HG03342 (cell line): Measurements from ENCODE around the gene NPLOC4.
"Not testable (repeated sequence)": the region's sequence is repeated elsewhere in the genome, so short reads cannot be mapped to it uniquely, and the experiment has no call there.

Source experiments
- ATAC-seq: cut with Tn5 transposase; IDR thresholded peaks from one replicate; pipeline ENCODE4 v1.9.1; 2021; ENCODE audit warnings: mild to moderate bottlenecking, moderate library complexity; ENCODE audit not compliant: unreplicated experiment

Gene NPLOC4

GRCh38 chr17:81536299-81537290 is 100.3 kb downstream of the NPLOC4 start:
- ATAC-seq, result no peak

- ATAC-seq, result no peak
These were observed 101.2 kb downstream of the NPLOC4 start for GRCh38 chr17:81535480-81536298.

- ATAC-seq, result no peak
These were observed 101.9 kb downstream of the NPLOC4 start for GRCh38 chr17:81535007-81535328.

- no peak for ATAC-seq
These were observed 102.5 kb downstream of the NPLOC4 start for GRCh38 chr17:81534157-81535006.

GRCh38 chr17:81533339-81534141 is 103.4 kb downstream of the NPLOC4 start:
- no peak for ATAC-seq

- ATAC-seq, result no peak
These were observed 104.2 kb downstream of the NPLOC4 start for GRCh38 chr17:81532490-81533287.

- not testable (repeated sequence) for ATAC-seq
These were observed 104.9 kb downstream of the NPLOC4 start for GRCh38 chr17:81531998-81532404.

- ATAC-seq, result not testable (repeated sequence)
These were observed 105.9 kb downstream of the NPLOC4 start for GRCh38 chr17:81531013-81531412.

- ATAC-seq, result no peak
These were observed 107.5 kb downstream of the NPLOC4 start for GRCh38 chr17:81529437-81529803.

GRCh38 chr17:81528651-81529436 is 108.1 kb downstream of the NPLOC4 start:
- no peak for ATAC-seq

- no peak for ATAC-seq
These were observed 108.6 kb downstream of the NPLOC4 start for GRCh38 chr17:81528384-81528650.

GRCh38 chr17:81527591-81528383 is 109.1 kb downstream of the NPLOC4 start, which contains the start of gene FSCN2:
Gene FSCN2 (plus strand): TSS chr17:81528377. CDS start chr17:81528532, 155 bp downstream.
- no peak for ATAC-seq

- ATAC-seq, result no peak
These were observed 110.0 kb downstream of the NPLOC4 start for GRCh38 chr17:81526662-81527571.

- no peak for ATAC-seq
These were observed 112.1 kb downstream of the NPLOC4 start for GRCh38 chr17:81524865-81525159.

- ATAC-seq, result no peak
These were observed 112.7 kb downstream of the NPLOC4 start for GRCh38 chr17:81524039-81524864.

- ATAC-seq, result no peak
These were observed 113.4 kb downstream of the NPLOC4 start for GRCh38 chr17:81523402-81524038.
